Upper lobe of left lung (tissue), 6 donors: ENCODE data around the gene SSPN. TPM values are rescaled to one million over a fixed set of nuclear protein-coding genes. Genes with fewer than 3 reads are reported as not detected.

Source experiments
- ATAC-seq, 2 donors: fragments of 200-7000 bp; cut with Tn5 transposase; one replicate each; pipeline ENCODE4 v1.9.1; 2022; ENCODE audit warnings: mild to moderate bottlenecking in 2 of 2, moderate library complexity in 2 of 2; ENCODE audit not compliant: low FRiP score in 2 of 2
- DNase-seq, 2 donors: peaks; one replicate each; pipeline ENCODE4 v3.0.0-alpha.2; 2019 to 2020
- H3K27ac ChIP-seq, 4 donors: fragments of 200-600 bp; sonication (generic); one replicate each; pipeline ENCODE4 v1.5.1; 2016 to 2019
- H3K27me3 ChIP-seq, 4 donors: fragments of 200-600 bp; sonication (generic); one replicate each; pipeline ENCODE4 v1.5.1; 2017 to 2019
- H3K36me3 ChIP-seq, 4 donors: fragments of 200-600 bp; sonication (generic); one replicate each; pipeline ENCODE4 v1.5.1; 2016 to 2019
- H3K4me1 ChIP-seq, 4 donors: fragments of 200-600 bp; sonication (generic); one replicate each; pipeline ENCODE4 v1.5.1; 2018 to 2019
- H3K4me3 ChIP-seq, 4 donors: fragments of 200-600 bp; sonication (generic); one replicate each; pipeline ENCODE4 v1.5.1; 2017 to 2019; ENCODE audit warnings: mild to moderate bottlenecking in 2 of 4, moderate library complexity in 1 of 4
- H3K9me3 ChIP-seq, 4 donors: fragments of 200-600 bp; sonication (generic); one replicate each; pipeline ENCODE4 v1.5.1; 2018 to 2019
- EP300 ChIP-seq, 4 donors: sonication (generic); formaldehyde crosslinking; IDR thresholded peaks; one replicate each; pipeline ENCODE4 v1.5.1; 2017; ENCODE audit warnings: antibody characterized with exemption in 4 of 4, control low read depth in 2 of 4
- POLR2A ChIP-seq, 4 donors: fragments of 450-650 bp; IDR thresholded peaks; one replicate each; pipeline ENCODE4 v1.5.1; 2016 to 2017; ENCODE audit warnings: antibody characterized with exemption in 4 of 4, mild to moderate bottlenecking in 2 of 4
- POLR2AphosphoS5 ChIP-seq, 2 donors: sonication (generic); formaldehyde crosslinking; IDR thresholded peaks; one replicate each; pipeline ENCODE4 v1.5.1; 2017; ENCODE audit warnings: antibody characterized with exemption in 2 of 2
- WGBS, 2 donors: methylation state at CpG; one replicate each; pipeline ENCODE4 v1.1.5; 2017 to 2018; 5-methylcytosine and 5-hydroxymethylcytosine counted together
- total RNA-seq, 6 donors: library from RNA; depleted of rRNA in 4 of 6; stranded (reverse); fragments of >200 nt in 4 of 6; gene quantifications; one replicate each; pipeline versions ENCODE4 v1.1.0 to v1.2.1, GENCODE V29; 2016 to 2021
- TF ChIP-seq, protein P1 (sequence below), 6 experiments: fragments of 450-650 bp in 4 of 6; fragments of 200-600 bp in 2 of 6; sonication (generic) in 2 of 6; IDR thresholded peaks; one replicate each; pipeline ENCODE4 v1.5.1; 2016 to 2019; ENCODE audit warnings: antibody characterized with exemption in 6 of 6
- donor health status: DM: no; HTN: no; CAD: no; lungs with moderate emphysema.
- donor health status: DM: no; HTN: yes; CAD: no; lungs with severe emphysema.

The SSPN gene
- total RNA-seq, 6 donors from 2014 or later = 1.0 to 38.8 (median 10.0) TPM

DNA sequence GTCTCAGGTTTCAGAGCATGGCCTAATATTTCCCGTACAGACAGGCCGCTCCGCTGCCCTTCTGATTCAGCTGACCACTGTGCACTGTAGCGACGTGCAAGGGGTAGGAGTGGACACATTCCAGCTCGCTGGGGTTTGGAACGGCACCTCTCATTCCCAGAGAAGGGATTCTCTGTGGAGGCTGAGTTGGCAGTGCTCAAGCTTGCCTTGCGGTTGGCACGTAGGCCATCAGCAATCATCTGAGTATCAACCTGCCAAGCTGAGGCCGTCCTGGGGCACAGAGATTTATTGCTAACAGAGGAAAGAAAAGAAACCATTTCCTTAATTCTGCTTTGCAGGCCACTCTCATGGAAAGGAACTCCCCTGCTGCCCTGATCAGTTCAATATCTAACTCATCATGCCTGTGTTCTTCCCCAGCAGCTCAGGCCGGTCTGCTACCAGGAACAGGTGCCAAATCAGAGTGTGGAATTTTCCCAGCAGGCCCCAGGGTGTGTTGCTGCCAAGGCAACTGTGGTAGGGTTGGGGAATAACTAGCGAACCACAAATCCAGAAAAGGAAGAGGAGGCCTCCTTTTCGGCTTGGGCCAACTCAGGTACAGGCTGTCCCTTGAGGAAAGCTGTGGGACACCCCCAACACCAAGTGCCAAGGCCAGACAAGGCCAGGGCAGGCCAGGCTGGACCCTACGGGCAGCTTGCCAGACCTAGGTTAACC, 92.5 kb downstream of the SSPN start:
- 76 to 89% methylated on average over 4 to 14 of the region's 14 CpGs for WGBS, 2 donors
- H3K27ac ChIP-seq = peak overlapping the region in 1 of 4 donors; percentile 11
- H3K9me3 ChIP-seq = no peaks in the 10 kb centered on the region
- TF ChIP-seq EP300 (IDR thresholded peaks at IDR 0.05) (no peak), POLR2A (IDR thresholded peaks at IDR 0.05) (no peak), POLR2AphosphoS5 (IDR thresholded peaks at IDR 0.05) (no peak)
- TF ChIP-seq, protein P1, sequence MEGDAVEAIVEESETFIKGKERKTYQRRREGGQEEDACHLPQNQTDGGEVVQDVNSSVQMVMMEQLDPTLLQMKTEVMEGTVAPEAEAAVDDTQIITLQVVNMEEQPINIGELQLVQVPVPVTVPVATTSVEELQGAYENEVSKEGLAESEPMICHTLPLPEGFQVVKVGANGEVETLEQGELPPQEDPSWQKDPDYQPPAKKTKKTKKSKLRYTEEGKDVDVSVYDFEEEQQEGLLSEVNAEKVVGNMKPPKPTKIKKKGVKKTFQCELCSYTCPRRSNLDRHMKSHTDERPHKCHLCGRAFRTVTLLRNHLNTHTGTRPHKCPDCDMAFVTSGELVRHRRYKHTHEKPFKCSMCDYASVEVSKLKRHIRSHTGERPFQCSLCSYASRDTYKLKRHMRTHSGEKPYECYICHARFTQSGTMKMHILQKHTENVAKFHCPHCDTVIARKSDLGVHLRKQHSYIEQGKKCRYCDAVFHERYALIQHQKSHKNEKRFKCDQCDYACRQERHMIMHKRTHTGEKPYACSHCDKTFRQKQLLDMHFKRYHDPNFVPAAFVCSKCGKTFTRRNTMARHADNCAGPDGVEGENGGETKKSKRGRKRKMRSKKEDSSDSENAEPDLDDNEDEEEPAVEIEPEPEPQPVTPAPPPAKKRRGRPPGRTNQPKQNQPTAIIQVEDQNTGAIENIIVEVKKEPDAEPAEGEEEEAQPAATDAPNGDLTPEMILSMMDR (IDR thresholded peaks at IDR 0.05) = no peak
- H3K27me3 ChIP-seq = no peaks in the 10 kb centered on the region
- H3K4me1 ChIP-seq = peaks cover 0 to 8% (median 0%) of the 10 kb centered on the region in 4 donors
- H3K36me3 ChIP-seq = no peaks in the 10 kb centered on the region
- peak in 1 of 2 donors; percentile 25 for DNase-seq
- H3K4me3 ChIP-seq = no peak overlapping the region
- ATAC-seq = peak in 1 of 2 donors; percentile 64

DNA sequence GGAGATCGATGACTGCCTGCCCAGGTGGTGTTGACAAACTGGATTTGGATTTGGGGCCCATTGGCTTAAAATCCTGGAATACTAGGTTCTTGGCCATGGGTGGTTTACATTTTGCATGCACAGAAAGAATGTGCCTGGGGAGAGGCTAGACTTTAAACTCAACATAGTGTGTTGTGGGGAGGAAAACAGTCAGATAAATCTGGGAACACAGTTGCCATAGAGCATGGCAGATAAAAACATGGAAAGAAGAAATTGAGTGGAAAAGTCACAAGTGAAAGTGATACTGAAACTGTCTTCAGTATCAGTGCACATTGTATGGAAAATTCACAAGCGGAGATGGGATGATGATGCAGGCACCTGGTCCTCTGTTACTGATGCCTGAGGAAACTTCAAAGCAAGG, 95.2 kb downstream of the SSPN start:
- TF ChIP-seq POLR2A (IDR thresholded peaks at IDR 0.05) (no peak), EP300 (IDR thresholded peaks at IDR 0.05) (no peak), POLR2AphosphoS5 (IDR thresholded peaks at IDR 0.05) (no peak)
- TF ChIP-seq, protein P1 (IDR thresholded peaks at IDR 0.05) = no peak

DNA sequence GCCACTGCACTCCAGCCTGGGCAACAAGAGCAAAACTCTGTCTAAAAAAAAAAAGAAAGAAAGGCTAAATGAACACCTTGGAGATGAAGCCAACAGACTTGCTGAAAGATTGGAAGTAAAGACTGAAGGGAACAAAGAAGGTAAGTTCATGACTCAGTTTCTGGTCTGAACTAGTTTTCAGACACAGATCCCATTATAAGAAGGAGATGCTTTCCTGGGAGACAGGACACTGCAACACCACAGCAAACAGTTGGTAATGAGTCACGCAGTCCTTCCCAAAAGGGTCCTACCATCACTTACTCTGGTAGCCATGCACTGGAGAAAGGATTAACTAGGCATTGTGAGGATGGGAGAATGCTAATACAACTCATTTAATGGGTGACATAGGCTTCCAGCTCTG, 97.2 kb downstream of the SSPN start:
- no peak for DNase-seq
- no peaks in the 10 kb centered on the region for H3K27me3 ChIP-seq
- H3K9me3 ChIP-seq = no peaks in the 10 kb centered on the region
- H3K4me1 ChIP-seq = peaks cover 0 to 7% (median 0%) of the 10 kb centered on the region in 4 donors
- TF ChIP-seq, protein P1 (IDR thresholded peaks at IDR 0.05) = no peak
- TF ChIP-seq POLR2A (IDR thresholded peaks at IDR 0.05) = no peak
- TF ChIP-seq EP300 (IDR thresholded peaks at IDR 0.05) = no peak
- TF ChIP-seq POLR2AphosphoS5 (IDR thresholded peaks at IDR 0.05) = no peak
- no peak overlapping the region for H3K27ac ChIP-seq
- WGBS, 2 donors = 86 to 100% methylated on average over 1 of the region's 1 CpG
- H3K36me3 ChIP-seq = no peaks in the 10 kb centered on the region
- ATAC-seq = no peak
- H3K4me3 ChIP-seq = no peak overlapping the region

More for the DNA sequence above, 95.2 kb downstream of the SSPN start:
- Histone ChIP-seq H3K27ac (no peak overlapping the region), H3K4me3 (no peak overlapping the region), H3K4me1 (peaks cover 0 to 8% (median 0%) of the 10 kb centered on the region in 4 donors), H3K9me3 (no peaks in the 10 kb centered on the region), H3K27me3 (no peaks in the 10 kb centered on the region), H3K36me3 (no peaks in the 10 kb centered on the region)
- ATAC-seq = no peak
- 70 to 77% methylated on average over 2 of the region's 2 CpGs for WGBS, 2 donors
- no peak for DNase-seq

DNA sequence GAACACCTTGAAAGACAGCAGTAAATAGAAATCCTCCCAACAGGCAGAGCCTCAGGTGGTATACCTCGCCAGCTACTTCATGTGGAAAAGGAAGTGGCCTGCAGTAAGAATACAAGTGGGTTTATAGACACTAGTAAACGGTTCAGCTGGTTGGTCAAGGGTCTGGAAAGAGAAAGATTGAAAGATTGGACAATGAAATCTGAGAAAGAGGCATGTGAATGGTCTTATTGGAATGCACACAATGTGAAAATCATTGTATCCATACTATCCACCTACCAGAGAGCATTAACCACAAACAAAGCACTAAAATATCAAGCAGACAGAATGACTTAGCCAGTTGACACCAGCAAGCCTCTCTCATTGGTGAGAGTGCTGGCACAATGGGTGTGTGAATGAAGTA, 98.2 kb downstream of the SSPN start:
- DNase-seq (no peak), ATAC-seq (no peak)
- Histone ChIP-seq H3K27me3 (no peaks in the 10 kb centered on the region), H3K27ac (no peak overlapping the region), H3K36me3 (no peaks in the 10 kb centered on the region), H3K9me3 (no peaks in the 10 kb centered on the region), H3K4me1 (peaks cover 0 to 5% (median 2%) of the 10 kb centered on the region in 4 donors), H3K4me3 (no peak overlapping the region)
- no peak for TF ChIP-seq POLR2AphosphoS5 (IDR thresholded peaks at IDR 0.05)
- TF ChIP-seq, protein P1 (IDR thresholded peaks at IDR 0.05) = no peak
- TF ChIP-seq EP300 (IDR thresholded peaks at IDR 0.05) = no peak
- TF ChIP-seq POLR2A (IDR thresholded peaks at IDR 0.05) = no peak
- WGBS, 2 donors = 68 to 74% methylated on average over 2 of the region's 2 CpGs

DNA sequence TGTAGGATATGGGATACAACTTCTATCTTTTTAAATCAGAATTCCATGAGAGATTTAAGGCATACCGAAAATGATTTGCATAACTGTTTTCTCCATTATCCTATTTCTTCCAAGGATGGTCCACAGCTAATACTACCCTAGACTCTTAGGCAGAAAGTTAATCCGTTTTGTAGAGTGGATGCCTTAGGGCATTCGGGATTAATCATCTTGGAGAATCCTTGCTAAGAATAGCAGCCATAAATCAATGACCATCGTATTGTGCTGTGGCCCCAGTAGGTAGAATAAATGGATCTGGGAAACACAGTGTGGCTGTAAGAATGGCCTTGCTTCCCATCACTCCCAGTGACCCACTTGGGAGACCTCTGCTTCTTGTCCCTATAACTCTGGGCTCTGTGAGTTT, 99.6 kb downstream of the SSPN start:
- ATAC-seq (no peak), DNase-seq (no peak)
- Histone ChIP-seq H3K36me3 (no peaks in the 10 kb centered on the region), H3K27ac (no peak overlapping the region), H3K9me3 (no peaks in the 10 kb centered on the region), H3K27me3 (no peaks in the 10 kb centered on the region), H3K4me3 (no peak overlapping the region), H3K4me1 (peaks cover 0 to 7% (median 6%) of the 10 kb centered on the region in 4 donors)
- 89 to 90% methylated on average over 4 of the region's 4 CpGs for WGBS, 2 donors
- TF ChIP-seq EP300 (IDR thresholded peaks at IDR 0.05) (no peak), POLR2A (IDR thresholded peaks at IDR 0.05) (no peak)
